HCEC 1CT (cell line): ENCODE measurements around the gene KLF12.

ENCODE experiments used
- DNase-seq: peaks from one replicate; pipeline ENCODE4 v3.0.0-alpha.2; 2017

KLF12 gene

GRCh38 chr13:74134777-74135325 is 647 bp upstream of the KLF12 start:
- DNase-seq = no peak

GRCh38 chr13:74133657-74134201 is 475 bp downstream of the KLF12 start:
- DNase-seq = peak; percentile 93

- DNase-seq = peak; percentile 34
These were observed 1.2 kb downstream of the KLF12 start for GRCh38 chr13:74132776-74133656.

- DNase-seq = peak; percentile 46
These were observed 1.9 kb downstream of the KLF12 start for GRCh38 chr13:74132152-74132775.

GRCh38 chr13:74131227-74131626 is 3.0 kb downstream of the KLF12 start:
- DNase-seq = no peak

GRCh38 chr13:74129500-74130191 is 4.6 kb downstream of the KLF12 start:
- peak; percentile 61 for DNase-seq

GRCh38 chr13:74128156-74128767 is 5.9 kb downstream of the KLF12 start:
- peak; percentile 81 for DNase-seq

- no peak for DNase-seq
These were observed 15.9 kb downstream of the KLF12 start for GRCh38 chr13:74118328-74118727.

GRCh38 chr13:74117207-74117705 is 16.9 kb downstream of the KLF12 start:
- no peak for DNase-seq

GRCh38 chr13:74115133-74115532 is 19.1 kb downstream of the KLF12 start:
- DNase-seq = peak; percentile 85

- DNase-seq = no peak
These were observed 19.6 kb downstream of the KLF12 start for GRCh38 chr13:74114641-74115040.

- peak; percentile 71 for DNase-seq
These were observed 20.0 kb downstream of the KLF12 start for GRCh38 chr13:74114202-74114601.

GRCh38 chr13:74111901-74112824 is 22.0 kb downstream of the KLF12 start:
- no peak for DNase-seq

- no peak for DNase-seq
These were observed 22.8 kb downstream of the KLF12 start for GRCh38 chr13:74111399-74111798.

GRCh38 chr13:74110053-74110452 is 24.2 kb downstream of the KLF12 start:
- no peak for DNase-seq

- DNase-seq = no peak
These were observed 26.6 kb downstream of the KLF12 start for GRCh38 chr13:74107598-74107997.

GRCh38 chr13:74105871-74106270 is 28.3 kb downstream of the KLF12 start:
- DNase-seq = no peak

- DNase-seq = no peak
These were observed 29.4 kb downstream of the KLF12 start for GRCh38 chr13:74104661-74105275.

GRCh38 chr13:74103970-74104555 is 30.1 kb downstream of the KLF12 start:
- no peak for DNase-seq

- DNase-seq = no peak
These were observed 31.0 kb downstream of the KLF12 start for GRCh38 chr13:74103196-74103595.
